Common myeloid progenitor, CD34-positive (primary cell): ENCODE data around the gene CASK.
A peak's percentile ranks its signal among the peaks of the same experiment; 100 is the strongest.
"Not testable (repeated sequence)": the region's sequence is repeated elsewhere in the genome, so short reads cannot be mapped to it uniquely, and the experiment has no call there.

Experiments used
- CTCF ChIA-PET: fragments of 350-600 bp; sonication (Branson Sonifier 250); formaldehyde crosslinking; loops from one replicate; lab custom pipeline; 2021; ENCODE audit warnings: antibody characterized with exemption; lab: Charles Lee
- POLR2A ChIA-PET: fragments of 350-600 bp; sonication (Branson Sonifier 250); formaldehyde crosslinking; loops from one replicate; lab custom pipeline; 2021; ENCODE audit warnings: antibody characterized with exemption; lab: Charles Lee
- DNase-seq, 3 donors: peaks; one replicate each; pipeline versions ENCODE4 v3.0.0 to v3.0.0-alpha.2; 2013
- H3K27ac ChIP-seq, 2 experiments: 1 replicate in 1 of 2; 2 replicates in 1 of 2; pipeline ENCODE4 v1.7.0; 2013; ENCODE audit warnings: inconsistent platforms in 2 of 2, low read length in 2 of 2, mild to moderate bottlenecking in 2 of 2, low read depth in 1 of 2, moderate library complexity in 1 of 2; ENCODE audit not compliant: severe bottlenecking in 2 of 2, insufficient read depth in 1 of 2, poor library complexity in 1 of 2
- H3K27me3 ChIP-seq, 5 experiments: replicated peaks in 2 of 5; 1 replicate in 3 of 5; 2 replicates in 2 of 5; pipeline versions ENCODE4 v1.6.1 to v1.7.0; 2013; ENCODE audit warnings: low read length in 4 of 5, mild to moderate bottlenecking in 2 of 5, moderate library complexity in 2 of 5, inconsistent platforms in 1 of 5; ENCODE audit not compliant: insufficient read depth in 5 of 5, control insufficient read depth in 4 of 5
- H3K36me3 ChIP-seq, 4 experiments: 1 replicate in 2 of 4; 2 replicates in 2 of 4; pipeline versions ENCODE4 v1.6.1 to v1.7.0; 2013; ENCODE audit warnings: low read length in 3 of 4, control low read depth in 1 of 4, mild to moderate bottlenecking in 1 of 4; ENCODE audit not compliant: control insufficient read depth in 4 of 4, insufficient read depth in 4 of 4
- H3K4me1 ChIP-seq, 4 experiments: 1 replicate in 3 of 4; 2 replicates in 1 of 4; pipeline versions ENCODE4 v1.6.1 to v1.7.1; 2013; ENCODE audit warnings: low read length in 3 of 4, mild to moderate bottlenecking in 3 of 4, control low read depth in 1 of 4, inconsistent platforms in 1 of 4, moderate library complexity in 1 of 4; ENCODE audit not compliant: control insufficient read depth in 4 of 4, insufficient read depth in 4 of 4; ENCODE audit errors: control extremely low read depth in 1 of 4
- H3K4me3 ChIP-seq, 7 experiments: 1 replicate in 4 of 7; 2 replicates in 3 of 7; pipeline versions ENCODE4 v1.5.1 to v1.7.0; 2013; ENCODE audit warnings: mild to moderate bottlenecking in 7 of 7, low read length in 6 of 7, moderate library complexity in 6 of 7, inconsistent platforms in 2 of 7, low read depth in 2 of 7, control low read depth in 1 of 7; ENCODE audit not compliant: insufficient read depth in 4 of 7, control insufficient read depth in 1 of 7; ENCODE audit errors: extremely low read depth in 1 of 7
- H3K9me3 ChIP-seq, 5 experiments: 1 replicate in 4 of 5; 2 replicates in 1 of 5; pipeline versions ENCODE4 v1.6.1 to v1.7.1; 2013; ENCODE audit warnings: low read length in 4 of 5, mild to moderate bottlenecking in 2 of 5, inconsistent platforms in 1 of 5, low read depth in 1 of 5, moderate library complexity in 1 of 5; ENCODE audit not compliant: control insufficient read depth in 4 of 5, insufficient read depth in 2 of 5; ENCODE audit errors: control extremely low read depth in 1 of 5
- WGBS: methylation state at CpG from one replicate; pipeline ENCODE4 v1.1.5; 2013; ENCODE audit not compliant: insufficient coverage; 5-methylcytosine and 5-hydroxymethylcytosine counted together

CASK gene

GRCh38 chrX:41607264-41607832 lies 316.0 kb downstream of the CASK start:
- no peak for DNase-seq
- ChIA-PET POLR2A (no interaction called here), CTCF (interaction anchor here (0.9 kb wide), 1 partner anchor 100 kb away, joined by 3 read pairs; no protein-coding TSS in a partner anchor)
- H3K4me3 ChIP-seq, result no peak overlapping the region
- no peaks in the 10 kb centered on the region for H3K36me3 ChIP-seq
- no peaks in the 10 kb centered on the region for H3K9me3 ChIP-seq
- H3K4me1 ChIP-seq, result peaks cover 0 to 7% (median 3%) of the 10 kb centered on the region in 4 experiments
- H3K27me3 ChIP-seq, result peaks cover 0 to 4% (median 0%) of the 10 kb centered on the region in 5 experiments
- WGBS, result 67% methylated on average over 2 of the region's 2 CpGs
- no peak overlapping the region for H3K27ac ChIP-seq

GRCh38 chrX:41606057-41606456 lies 317.3 kb downstream of the CASK start:
- CTCF ChIA-PET, result interaction anchor here (0.9 kb wide), 1 partner anchor 101 kb away, joined by 3 read pairs; no protein-coding TSS in a partner anchor

GRCh38 chrX:41604766-41605543 lies 318.4 kb downstream of the CASK start:
- H3K27ac ChIP-seq, result no peak overlapping the region
- CTCF ChIA-PET, result no interaction called here

More at GRCh38 chrX:41606057-41606456, 317.3 kb downstream of the CASK start:
- H3K27ac ChIP-seq, H3K27me3 ChIP-seq, POLR2A ChIA-PET, H3K4me3 ChIP-seq, DNase-seq, H3K36me3 ChIP-seq, H3K4me1 ChIP-seq, H3K9me3 ChIP-seq: not testable (repeated sequence)
- WGBS, result 97% methylated on average over 4 of the region's 4 CpGs

GRCh38 chrX:41604177-41604576 lies 319.2 kb downstream of the CASK start:
- Histone ChIP-seq H3K36me3 (no peaks in the 10 kb centered on the region), H3K4me1 (peaks cover 0 to 7% (median 3%) of the 10 kb centered on the region in 4 experiments), H3K27me3 (peaks cover 0 to 4% (median 0%) of the 10 kb centered on the region in 5 experiments), H3K27ac (no peak overlapping the region), H3K4me3 (no peak overlapping the region), H3K9me3 (no peaks in the 10 kb centered on the region)
- ChIA-PET POLR2A (no interaction called here), CTCF (no interaction called here)
- DNase-seq, result no peak
- 92% methylated on average over 2 of the region's 2 CpGs for WGBS

More at GRCh38 chrX:41604766-41605543, 318.4 kb downstream of the CASK start:
- peak in 1 of 3 donors; percentile 5 for DNase-seq
- no peaks in the 10 kb centered on the region for H3K36me3 ChIP-seq
- peaks cover 0 to 4% (median 0%) of the 10 kb centered on the region in 5 experiments for H3K27me3 ChIP-seq
- H3K4me3 ChIP-seq, result no peak overlapping the region
- POLR2A ChIA-PET, result interaction anchor here (0.6 kb wide), 1 partner anchor 1875 kb away, joined by 4 read pairs; no protein-coding TSS in a partner anchor
- H3K9me3 ChIP-seq, result no peaks in the 10 kb centered on the region
- peaks cover 0 to 7% (median 3%) of the 10 kb centered on the region in 4 experiments for H3K4me1 ChIP-seq
- WGBS, result 80% methylated on average over 1 of the region's 1 CpG

- Histone ChIP-seq H3K27ac (no peak overlapping the region), H3K4me1 (peaks cover 0 to 7% (median 3%) of the 10 kb centered on the region in 4 experiments), H3K9me3 (no peaks in the 10 kb centered on the region), H3K4me3 (no peak overlapping the region), H3K27me3 (peaks cover 0 to 4% (median 0%) of the 10 kb centered on the region in 5 experiments), H3K36me3 (no peaks in the 10 kb centered on the region)
- ChIA-PET CTCF (interaction anchor here (1.5 kb wide), 1 partner anchor 10 kb away, joined by 3 read pairs; no protein-coding TSS in a partner anchor), POLR2A (no interaction called here)
- DNase-seq, result no peak
- no CpG with 5 or more reads among the region's 1 CpG for WGBS
Measured at GRCh38 chrX:41603596-41603995, 319.8 kb downstream of the CASK start.

- POLR2A ChIA-PET, result no interaction called here
- Histone ChIP-seq H3K36me3 (no peaks in the 10 kb centered on the region), H3K27me3 (peaks cover 0 to 4% (median 0%) of the 10 kb centered on the region in 5 experiments), H3K4me3 (no peak overlapping the region), H3K27ac (no peak overlapping the region), H3K4me1 (peaks cover 0 to 7% (median 3%) of the 10 kb centered on the region in 4 experiments), H3K9me3 (no peaks in the 10 kb centered on the region)
- CTCF ChIA-PET, result interaction anchor here (1.5 kb wide), 1 partner anchor 9 kb away, joined by 3 read pairs; no protein-coding TSS in a partner anchor
- DNase-seq, result no peak
- WGBS, result 78% methylated on average over 1 of the region's 2 CpGs
Measured at GRCh38 chrX:41602816-41603345, 320.5 kb downstream of the CASK start.
